Nephron progenitor cell (in vitro differentiated cells): ENCODE results near the gene BRD3.

Experiments used
- DNase-seq: peaks from one replicate; pipeline ENCODE4 v3.0.0; 2021
- H3K27ac Mint-ChIP-seq: 2 replicates; pipeline ENCODE4 v1.8.0; 2021; ENCODE audit warnings: mild to moderate bottlenecking, moderate library complexity, mixed read lengths
- H3K27me3 Mint-ChIP-seq: 2 replicates; pipeline ENCODE4 v1.8.0; 2021; ENCODE audit warnings: mild to moderate bottlenecking, low read depth, mixed read lengths; ENCODE audit not compliant: poor library complexity
- H3K36me3 Mint-ChIP-seq: 2 replicates; pipeline ENCODE4 v1.8.0; 2021; ENCODE audit warnings: low read depth, mixed read lengths
- H3K4me1 Mint-ChIP-seq: 2 replicates; pipeline ENCODE4 v1.8.0; 2021; ENCODE audit warnings: mixed read lengths
- H3K4me3 Mint-ChIP-seq: 2 replicates; pipeline ENCODE4 v1.8.0; 2021; ENCODE audit warnings: mild to moderate bottlenecking, moderate library complexity, mixed read lengths
- H3K9me3 Mint-ChIP-seq: 2 replicates; pipeline ENCODE4 v1.8.0; 2021; ENCODE audit warnings: mild to moderate bottlenecking, moderate library complexity, mixed read lengths
- CTCF ChIP-seq: fragments of 200-600 bp; sonication (generic); IDR thresholded peaks from 2 replicates; pipeline ENCODE4 v1.5.0; 2021; ENCODE audit warnings: antibody characterized with exemption

BRD3 gene

GRCh38 chr9:134028575-134029247 lies 39.1 kb downstream of the BRD3 start:
- H3K27me3 Mint-ChIP-seq: peaks cover 6% of the 10 kb centered on the region
- H3K4me3 Mint-ChIP-seq: no peak overlapping the region
- TF ChIP-seq CTCF: no peak
- H3K36me3 Mint-ChIP-seq: peaks cover 38% of the 10 kb centered on the region
- DNase-seq: no peak
- no peak overlapping the region for H3K27ac Mint-ChIP-seq
- H3K9me3 Mint-ChIP-seq: no peaks in the 10 kb centered on the region
- peaks cover 29% of the 10 kb centered on the region for H3K4me1 Mint-ChIP-seq

- Mint-ChIP-seq H3K27ac (no peak overlapping the region), H3K4me3 (peak overlapping the region; percentile 53), H3K4me1 (peaks cover 29% of the 10 kb centered on the region), H3K27me3 (peaks cover 6% of the 10 kb centered on the region), H3K9me3 (no peaks in the 10 kb centered on the region), H3K36me3 (peaks cover 31% of the 10 kb centered on the region)
- DNase-seq: no peak
- no peak for TF ChIP-seq CTCF
Measured at GRCh38 chr9:134028076-134028475, 39.8 kb downstream of the BRD3 start.

GRCh38 chr9:134027561-134027960 lies 40.3 kb downstream of the BRD3 start:
- H3K4me3 Mint-ChIP-seq: peak overlapping the region; percentile 82
- H3K4me1 Mint-ChIP-seq: peaks cover 30% of the 10 kb centered on the region
- TF ChIP-seq CTCF: no peak
- no peak overlapping the region for H3K27ac Mint-ChIP-seq
- peaks cover 6% of the 10 kb centered on the region for H3K27me3 Mint-ChIP-seq
- peaks cover 27% of the 10 kb centered on the region for H3K36me3 Mint-ChIP-seq
- DNase-seq: no peak
- H3K9me3 Mint-ChIP-seq: no peaks in the 10 kb centered on the region

- TF ChIP-seq CTCF: no peak
- peaks cover 27% of the 10 kb centered on the region for H3K36me3 Mint-ChIP-seq
- no peak overlapping the region for H3K27ac Mint-ChIP-seq
- H3K9me3 Mint-ChIP-seq: no peaks in the 10 kb centered on the region
- peaks cover 35% of the 10 kb centered on the region for H3K4me1 Mint-ChIP-seq
- H3K4me3 Mint-ChIP-seq: peak overlapping the region; percentile 82
- no peak for DNase-seq
- peaks cover 6% of the 10 kb centered on the region for H3K27me3 Mint-ChIP-seq
Measured at GRCh38 chr9:134026981-134027380, 40.8 kb downstream of the BRD3 start.

GRCh38 chr9:134026581-134026980 lies 41.2 kb downstream of the BRD3 start:
- peak overlapping the region; percentile 82 for H3K4me3 Mint-ChIP-seq
- no peak for DNase-seq
- H3K36me3 Mint-ChIP-seq: peaks cover 27% of the 10 kb centered on the region
- H3K27ac Mint-ChIP-seq: no peak overlapping the region
- peaks cover 6% of the 10 kb centered on the region for H3K27me3 Mint-ChIP-seq
- no peaks in the 10 kb centered on the region for H3K9me3 Mint-ChIP-seq
- TF ChIP-seq CTCF: no peak
- H3K4me1 Mint-ChIP-seq: peaks cover 36% of the 10 kb centered on the region
